ENCODE results near the gene PLXDC1.

- no peak for TF ChIP-seq POLR2A (IDR thresholded peaks at IDR 0.05)
- TF ChIP-seq CTCF (IDR thresholded peaks at IDR 0.05) = no peak
Observed at GRCh38 chr17:39122991-39123390, 28.4 kb downstream of the PLXDC1 start.

Measured in body of pancreas (tissue), 4 donors.